Neural cell (in vitro differentiated cells): ENCODE data around the gene ZBTB17. TPM values are rescaled to one million over a fixed set of nuclear protein-coding genes. Genes with fewer than 3 reads are reported as not detected.
"Not testable (repeated sequence)": the region's sequence is repeated elsewhere in the genome, so short reads cannot be mapped to it uniquely, and the experiment has no call there.

Experiments used
- H2AFZ ChIP-seq: fragments of 200-600, 300-800 bp; sonication (generic), shearing (Covaris generic); 2 replicates; pipeline ENCODE4 v1.6.0; 2014; ENCODE audit warnings: low read depth, mild to moderate bottlenecking, antibody characterized with exemption, low read length, moderate library complexity
- H3F3A ChIP-seq: fragments of 200-600 bp; shearing (Covaris generic); 2 replicates; pipeline ENCODE4 v1.6.1; 2016; ENCODE audit warnings: mild to moderate bottlenecking, moderate library complexity, mixed read lengths, antibody characterized with exemption, low read length; ENCODE audit not compliant: insufficient read depth, poor library complexity, severe bottlenecking
- H3K27ac ChIP-seq: fragments of 200-600, 300-800 bp; sonication (generic), shearing (Covaris generic); 2 replicates; pipeline ENCODE4 v1.5.1; 2014; ENCODE audit warnings: mild to moderate bottlenecking, low read length, moderate library complexity
- H3K27me3 ChIP-seq: fragments of 300-800, 200-600 bp; sonication (generic), shearing (Covaris generic); 2 replicates; pipeline ENCODE4 v1.6.0; 2014; ENCODE audit warnings: mild to moderate bottlenecking, low read depth, low read length, moderate library complexity; ENCODE audit not compliant: insufficient read depth
- H3K36me3 ChIP-seq: fragments of 300-800, 200-600 bp; sonication (generic), shearing (Covaris generic); 2 replicates; pipeline ENCODE4 v1.5.1; 2014; ENCODE audit warnings: mild to moderate bottlenecking, antibody characterized with exemption, low read length, moderate library complexity; ENCODE audit not compliant: insufficient read depth
- H3K4me2 ChIP-seq: fragments of 300-800, 200-600 bp; sonication (generic), shearing (Covaris generic); 2 replicates; pipeline ENCODE4 v1.6.0; 2014; ENCODE audit warnings: mild to moderate bottlenecking, low read length
- H3K4me3 ChIP-seq: fragments of 300-800, 200-600 bp; sonication (generic), shearing (Covaris generic); 2 replicates; pipeline ENCODE4 v1.5.1; 2014; ENCODE audit warnings: mild to moderate bottlenecking, low read length, moderate library complexity
- H3K79me2 ChIP-seq: fragments of 200-600 bp; shearing (Covaris generic); replicated peaks from 2 replicates; pipeline ENCODE4 v1.6.0; 2014; ENCODE audit warnings: mild to moderate bottlenecking, low read length, moderate library complexity; ENCODE audit not compliant: insufficient read depth
- H3K9ac ChIP-seq: fragments of 300-800, 200-600 bp; sonication (generic), shearing (Covaris generic); 2 replicates; pipeline ENCODE4 v1.6.1; 2016; ENCODE audit warnings: mild to moderate bottlenecking, low read length, mixed read lengths
- H3K9me2 ChIP-seq: fragments of 200-600 bp; shearing (Covaris generic); 2 replicates; pipeline ENCODE4 v1.6.1; 2016; ENCODE audit warnings: mild to moderate bottlenecking, low read length, mixed read lengths; ENCODE audit not compliant: insufficient read depth
- H3K9me3 ChIP-seq: fragments of 200-600, 300-800 bp; sonication (generic), shearing (Covaris generic); 2 replicates; pipeline ENCODE4 v1.6.1; 2016; ENCODE audit warnings: mild to moderate bottlenecking, mixed run types, low read length, moderate library complexity, mixed read lengths
- H4K20me1 ChIP-seq: fragments of 200-600 bp; shearing (Covaris generic); 2 replicates; pipeline ENCODE4 v1.6.1; 2016; ENCODE audit warnings: mild to moderate bottlenecking, mixed run types; ENCODE audit not compliant: insufficient read depth
- CTCF ChIP-seq: fragments of 450-650 bp; IDR thresholded peaks from 2 replicates; pipeline ENCODE4 v1.5.1; 2014; ENCODE audit warnings: antibody characterized with exemption, mild to moderate bottlenecking, moderate library complexity; ENCODE audit not compliant: poor library complexity, severe bottlenecking
- EP300 ChIP-seq: fragments of 450-650 bp; conservative IDR thresholded peaks from 2 replicates; pipeline ENCODE4 v1.6.1; 2014; ENCODE audit warnings: antibody characterized with exemption, mild to moderate bottlenecking, moderate library complexity; ENCODE audit not compliant: poor library complexity, severe bottlenecking
- EZH2 ChIP-seq: fragments of 200-600, 300-800 bp; shearing (Covaris generic), sonication (generic); IDR thresholded peaks from 2 replicates; pipeline ENCODE4 v1.6.1; 2014; ENCODE audit warnings: antibody characterized with exemption, low read length, borderline replicate concordance, mild to moderate bottlenecking; ENCODE audit not compliant: insufficient read depth, poor library complexity, severe bottlenecking
- MXI1 ChIP-seq: fragments of 450-650 bp; conservative IDR thresholded peaks from 2 replicates; pipeline ENCODE4 v1.6.1; 2014; ENCODE audit warnings: antibody characterized with exemption, mild to moderate bottlenecking; ENCODE audit not compliant: poor library complexity, severe bottlenecking
- POLR2AphosphoS5 ChIP-seq: IDR thresholded peaks from 2 replicates; pipeline ENCODE4 v1.6.1; 2012
- RAD21 ChIP-seq: fragments of 450-650 bp; conservative IDR thresholded peaks from 2 replicates; pipeline ENCODE4 v1.6.1; 2014; ENCODE audit warnings: antibody characterized with exemption, mild to moderate bottlenecking, moderate library complexity
- SMC3 ChIP-seq: fragments of 450-650 bp; conservative IDR thresholded peaks from 2 replicates; pipeline ENCODE4 v1.6.1; 2014; ENCODE audit warnings: antibody characterized with exemption, mild to moderate bottlenecking, moderate library complexity; ENCODE audit not compliant: poor library complexity
- TAF1 ChIP-seq: IDR thresholded peaks from 2 replicates; pipeline ENCODE4 v1.6.1; 2012; ENCODE audit warnings: low read depth
- polyA plus RNA-seq: library from polyadenylated mRNA; depleted of rRNA; stranded (reverse); fragments of >200 nt; gene quantifications from 2 replicates; pipeline ENCODE4 v1.2.3, GENCODE V29; 2014
- TF ChIP-seq, protein P1 (sequence below): IDR thresholded peaks from 2 replicates; pipeline ENCODE4 v1.6.1; 2012; ENCODE audit warnings: borderline replicate concordance

Gene ZBTB17
- polyA plus RNA-seq, 1 donor from 2014 or later, result 114 TPM

DNA sequence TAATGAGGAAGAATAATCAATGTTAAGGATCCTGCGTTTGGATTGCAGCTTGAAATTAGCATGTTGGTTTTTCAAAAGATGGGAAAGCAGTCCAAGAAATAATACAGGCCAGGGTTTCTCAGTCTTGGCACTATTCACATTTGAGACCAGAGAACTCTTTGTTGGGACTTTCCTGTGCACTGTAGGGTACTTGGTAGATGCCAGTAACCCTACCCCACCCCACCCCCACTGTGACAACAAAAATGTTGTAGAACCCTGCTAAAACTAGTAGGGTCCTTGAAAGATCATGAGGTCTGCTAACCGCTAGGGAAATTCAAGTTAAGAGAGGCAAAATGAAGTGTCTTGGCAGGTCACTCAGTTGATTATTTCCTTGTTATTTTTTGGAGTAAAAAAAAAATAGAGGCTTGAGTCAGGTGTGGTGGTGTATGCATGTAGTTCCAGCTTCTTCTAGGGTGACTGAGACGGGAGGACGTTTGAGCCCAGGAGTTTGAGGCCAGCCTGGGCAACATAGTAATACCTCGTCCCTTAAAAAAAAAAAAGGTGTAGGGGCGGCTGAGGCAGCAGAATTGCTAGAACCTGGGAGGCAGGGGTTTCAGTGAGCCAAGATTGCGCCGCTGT is 75.1 kb downstream of the ZBTB17 start:
- Histone ChIP-seq H3K4me2 (no peak overlapping the region), H3K27ac (no peak overlapping the region), H3K4me3 (no peak overlapping the region), H3F3A (no peaks in the 10 kb centered on the region), H3K9me3 (no peaks in the 10 kb centered on the region), H3K9ac (no peak overlapping the region), H3K27me3 (no peaks in the 10 kb centered on the region), H4K20me1 (no peaks in the 10 kb centered on the region), H3K36me3 (no peaks in the 10 kb centered on the region), H3K79me2 (peaks cover 89% of the 10 kb centered on the region), H3K9me2 (no peaks in the 10 kb centered on the region), H2AFZ (no peak overlapping the region)
- no peak for TF ChIP-seq SMC3
- TF ChIP-seq MXI1, result no peak
- no peak for TF ChIP-seq POLR2AphosphoS5
- no peak for TF ChIP-seq EZH2
- no peak for TF ChIP-seq CTCF
- TF ChIP-seq TAF1, result no peak
- TF ChIP-seq RAD21, result no peak

- peaks cover 96% of the 10 kb centered on the region for H3K79me2 ChIP-seq
- H3K9me3 ChIP-seq, result no peaks in the 10 kb centered on the region
- H3K27ac ChIP-seq, result no peak overlapping the region
- TF ChIP-seq EZH2 (no peak), EP300 (no peak), MXI1 (no peak), SMC3 (no peak), CTCF (no peak), RAD21 (no peak), POLR2AphosphoS5 (no peak), TAF1 (no peak)
- TF ChIP-seq, protein P1, sequence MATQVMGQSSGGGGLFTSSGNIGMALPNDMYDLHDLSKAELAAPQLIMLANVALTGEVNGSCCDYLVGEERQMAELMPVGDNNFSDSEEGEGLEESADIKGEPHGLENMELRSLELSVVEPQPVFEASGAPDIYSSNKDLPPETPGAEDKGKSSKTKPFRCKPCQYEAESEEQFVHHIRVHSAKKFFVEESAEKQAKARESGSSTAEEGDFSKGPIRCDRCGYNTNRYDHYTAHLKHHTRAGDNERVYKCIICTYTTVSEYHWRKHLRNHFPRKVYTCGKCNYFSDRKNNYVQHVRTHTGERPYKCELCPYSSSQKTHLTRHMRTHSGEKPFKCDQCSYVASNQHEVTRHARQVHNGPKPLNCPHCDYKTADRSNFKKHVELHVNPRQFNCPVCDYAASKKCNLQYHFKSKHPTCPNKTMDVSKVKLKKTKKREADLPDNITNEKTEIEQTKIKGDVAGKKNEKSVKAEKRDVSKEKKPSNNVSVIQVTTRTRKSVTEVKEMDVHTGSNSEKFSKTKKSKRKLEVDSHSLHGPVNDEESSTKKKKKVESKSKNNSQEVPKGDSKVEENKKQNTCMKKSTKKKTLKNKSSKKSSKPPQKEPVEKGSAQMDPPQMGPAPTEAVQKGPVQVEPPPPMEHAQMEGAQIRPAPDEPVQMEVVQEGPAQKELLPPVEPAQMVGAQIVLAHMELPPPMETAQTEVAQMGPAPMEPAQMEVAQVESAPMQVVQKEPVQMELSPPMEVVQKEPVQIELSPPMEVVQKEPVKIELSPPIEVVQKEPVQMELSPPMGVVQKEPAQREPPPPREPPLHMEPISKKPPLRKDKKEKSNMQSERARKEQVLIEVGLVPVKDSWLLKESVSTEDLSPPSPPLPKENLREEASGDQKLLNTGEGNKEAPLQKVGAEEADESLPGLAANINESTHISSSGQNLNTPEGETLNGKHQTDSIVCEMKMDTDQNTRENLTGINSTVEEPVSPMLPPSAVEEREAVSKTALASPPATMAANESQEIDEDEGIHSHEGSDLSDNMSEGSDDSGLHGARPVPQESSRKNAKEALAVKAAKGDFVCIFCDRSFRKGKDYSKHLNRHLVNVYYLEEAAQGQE, result no peak
- no peak overlapping the region for H3K4me2 ChIP-seq
- H3F3A ChIP-seq, result no peaks in the 10 kb centered on the region
- H3K9ac ChIP-seq, result no peak overlapping the region
- no peaks in the 10 kb centered on the region for H3K9me2 ChIP-seq
- no peaks in the 10 kb centered on the region for H3K36me3 ChIP-seq
- H3K27me3 ChIP-seq, result no peaks in the 10 kb centered on the region
- H2AFZ ChIP-seq, result no peak overlapping the region
- no peak overlapping the region for H3K4me3 ChIP-seq
- peaks cover under 1% of the 10 kb centered on the region for H4K20me1 ChIP-seq
Measured at GRCh38 chr1:15899266-15899665, 76.6 kb downstream of the ZBTB17 start.

- not testable (repeated sequence) for H4K20me1 ChIP-seq, H3K9ac ChIP-seq, H3K9me3 ChIP-seq, H3F3A ChIP-seq, H3K36me3 ChIP-seq, H3K4me2 ChIP-seq, H3K9me2 ChIP-seq, H3K27me3 ChIP-seq, H3K27ac ChIP-seq, H3K4me3 ChIP-seq, H2AFZ ChIP-seq
- peaks cover 93% of the 10 kb centered on the region for H3K79me2 ChIP-seq
Measured at GRCh38 chr1:15896841-15897610, 78.9 kb downstream of the ZBTB17 start.
